NCI-H748 (cell line): ENCODE results near the gene ATP8B3.
A peak's percentile ranks its signal among the peaks of the same experiment; 100 is the strongest.

Experiments
- DNase-seq: peaks from one replicate; lab custom pipeline; 2025; ENCODE audit not compliant: unreplicated experiment; lab: John Stamatoyannopoulos, UW

The ATP8B3 gene

GRCh38 chr19:1757468-1758230 lies 54.4 kb downstream of the ATP8B3 start:
- no peak for DNase-seq

- DNase-seq: peak; percentile 16
Measured at GRCh38 chr19:1756705-1757465, 55.2 kb downstream of the ATP8B3 start.

DNA sequence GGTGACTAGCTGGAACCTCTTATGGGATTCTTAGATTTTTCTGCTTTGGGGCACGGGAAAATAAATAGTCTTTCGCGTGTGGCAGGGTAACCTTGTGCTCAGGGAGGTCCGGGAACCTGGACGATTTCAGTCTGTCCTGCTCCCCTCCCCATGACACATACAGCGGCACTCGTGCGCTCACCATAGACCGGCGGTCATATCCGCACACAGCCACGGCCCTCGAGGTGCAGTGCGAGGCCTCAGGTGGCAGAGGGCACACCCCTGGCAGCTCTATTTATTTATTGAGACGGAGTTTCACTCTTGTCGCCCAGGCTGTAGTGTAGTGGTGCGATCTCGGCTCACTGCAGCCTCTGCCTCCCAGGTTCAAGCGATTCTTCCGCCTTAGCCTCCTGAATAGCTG lies 55.8 kb downstream of the ATP8B3 start:
- DNase-seq: no peak

GRCh38 chr19:1755467-1756171 lies 56.5 kb downstream of the ATP8B3 start:
- DNase-seq: peak; percentile 11

DNA sequence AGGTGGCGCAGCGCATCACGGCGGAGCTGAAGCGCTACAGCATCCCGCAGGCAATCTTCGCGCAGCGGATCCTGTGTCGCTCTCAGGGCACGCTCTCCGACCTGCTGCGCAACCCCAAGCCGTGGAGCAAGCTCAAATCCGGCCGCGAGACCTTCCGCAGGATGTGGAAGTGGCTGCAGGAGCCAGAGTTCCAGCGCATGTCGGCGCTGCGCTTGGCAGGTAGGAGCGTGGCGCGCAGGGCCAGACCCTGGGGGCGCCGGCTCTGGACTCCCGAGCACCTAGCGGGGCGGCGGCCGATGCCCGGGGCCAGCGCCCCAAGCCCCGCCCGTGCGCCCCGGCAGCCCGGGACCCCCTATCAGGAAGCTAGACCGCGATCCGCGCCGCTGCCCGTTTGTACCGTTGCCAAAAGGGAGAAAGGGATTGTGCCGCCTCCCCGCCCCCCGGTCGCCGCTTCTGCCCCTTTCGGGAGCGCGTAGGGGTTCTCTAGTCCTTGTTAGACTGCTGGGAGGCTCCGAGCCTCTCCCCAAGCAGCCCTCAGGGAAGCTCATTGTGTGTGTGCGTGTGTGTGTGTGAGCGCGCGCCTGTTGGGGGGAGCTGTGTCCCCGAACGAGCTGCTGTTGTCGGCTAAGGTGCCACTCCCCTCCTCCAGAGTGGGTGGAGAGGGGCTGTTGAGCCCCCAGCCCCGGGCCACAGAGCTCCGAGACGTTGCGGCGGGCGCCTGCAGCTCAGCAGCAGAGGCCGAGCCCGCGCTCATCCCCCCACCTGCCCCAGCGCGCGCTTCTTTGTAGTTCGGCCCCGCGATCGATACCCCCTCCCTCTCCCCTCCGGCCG lies 57.2 kb downstream of the ATP8B3 start:
- DNase-seq: peak; percentile 50

DNA sequence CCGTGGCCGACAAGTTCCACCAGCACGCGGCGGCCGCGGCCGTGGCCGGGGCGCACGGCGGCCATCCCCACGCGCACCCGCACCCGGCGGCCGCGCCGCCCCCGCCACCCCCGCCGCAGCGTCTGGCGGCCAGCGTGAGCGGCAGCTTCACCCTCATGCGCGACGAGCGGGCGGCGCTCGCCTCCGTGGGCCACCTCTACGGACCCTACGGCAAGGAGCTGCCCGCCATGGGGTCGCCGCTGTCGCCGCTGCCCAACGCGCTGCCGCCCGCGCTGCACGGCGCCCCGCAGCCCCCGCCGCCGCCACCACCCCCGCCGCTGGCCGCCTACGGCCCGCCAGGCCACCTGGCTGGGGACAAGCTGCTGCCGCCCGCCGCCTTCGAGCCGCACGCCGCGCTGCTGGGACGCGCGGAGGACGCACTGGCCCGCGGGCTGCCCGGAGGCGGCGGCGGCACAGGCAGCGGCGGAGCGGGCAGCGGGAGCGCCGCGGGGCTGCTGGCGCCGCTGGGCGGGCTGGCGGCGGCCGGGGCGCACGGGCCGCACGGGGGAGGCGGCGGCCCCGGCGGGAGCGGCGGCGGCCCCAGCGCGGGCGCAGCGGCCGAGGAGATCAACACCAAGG lies 57.9 kb downstream of the ATP8B3 start:
- DNase-seq: no peak

GRCh38 chr19:1752757-1753728 lies 59.0 kb downstream of the ATP8B3 start, which contains the start of gene ONECUT3:
Gene ONECUT3 (plus strand): TSS chr19:1753506. CDS start chr19:1753663, 157 bp downstream.
- peak; percentile 35 for DNase-seq

DNA sequence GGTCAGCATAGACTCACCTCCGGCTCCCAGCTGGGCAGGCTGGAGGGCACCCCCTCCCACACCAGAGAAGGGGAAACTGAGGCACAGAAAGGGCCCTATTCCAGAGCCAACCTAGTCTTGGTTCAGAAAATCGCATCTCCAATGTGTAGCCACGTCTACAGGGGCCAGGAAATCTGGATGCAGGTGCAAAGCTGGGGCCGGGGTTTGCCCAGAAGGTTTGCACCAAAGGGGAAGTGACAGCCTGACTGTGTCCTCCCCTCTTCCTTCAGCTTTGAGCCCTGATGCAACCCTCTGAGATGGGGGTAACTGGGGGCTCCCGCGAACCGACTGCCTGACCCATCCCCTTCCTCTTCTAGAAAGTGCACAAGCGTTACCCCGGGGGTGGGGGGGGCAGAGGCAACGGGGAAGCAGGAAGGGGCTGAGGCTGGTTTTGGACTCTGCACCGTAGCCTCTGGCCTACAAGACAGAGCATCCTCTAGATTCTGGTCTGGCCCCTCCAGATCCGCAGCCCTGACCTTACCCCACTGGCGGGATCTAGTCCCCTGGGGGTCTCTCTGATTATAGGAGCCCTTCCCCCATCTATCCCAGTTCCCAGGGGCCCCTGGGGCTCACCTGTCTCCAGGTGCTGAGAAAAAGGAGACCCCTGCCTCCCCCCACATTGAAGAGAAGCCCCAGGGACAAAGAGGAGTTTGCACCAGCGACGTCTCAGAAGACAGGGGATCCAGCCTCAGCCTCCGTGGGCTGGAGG lies 59.9 kb downstream of the ATP8B3 start:
- no peak for DNase-seq

- DNase-seq: no peak
Measured at GRCh38 chr19:1751367-1752008, 60.6 kb downstream of the ATP8B3 start.

DNA sequence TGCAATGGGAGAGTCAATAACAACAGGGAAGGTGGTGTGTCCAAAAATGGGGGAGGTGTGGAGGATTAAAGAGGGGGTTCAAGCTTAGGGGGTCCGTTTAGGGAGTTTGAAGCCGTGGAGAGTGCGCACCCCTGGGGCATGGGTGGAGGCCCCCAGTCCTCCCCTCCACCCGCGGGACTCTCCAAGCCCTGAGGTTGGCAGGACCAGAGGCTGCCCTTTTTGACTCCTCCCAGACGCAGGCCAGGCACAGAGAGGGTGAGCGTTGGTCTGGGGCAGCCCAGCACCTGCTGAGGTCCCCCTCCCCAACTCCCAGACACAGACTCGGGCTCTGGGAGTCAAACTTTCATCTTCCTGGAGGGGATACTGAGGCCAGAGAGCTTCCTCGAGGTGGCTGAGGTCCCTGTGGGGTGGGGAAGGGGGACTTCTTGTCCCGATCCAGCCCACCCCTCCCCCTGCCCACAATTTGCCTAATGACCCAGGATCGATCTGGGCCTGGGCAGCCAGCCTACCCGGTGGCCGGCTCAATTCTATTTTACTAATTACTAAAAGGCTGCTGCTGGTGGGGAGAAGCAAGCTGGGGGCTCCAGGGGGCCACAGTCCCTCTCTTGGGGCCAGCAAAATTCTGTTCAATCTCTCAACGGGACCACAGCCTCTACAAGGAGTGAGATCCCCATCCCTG lies 61.6 kb downstream of the ATP8B3 start:
- no peak for DNase-seq

GRCh38 chr19:1749373-1750342 lies 62.4 kb downstream of the ATP8B3 start:
- no peak for DNase-seq

DNA sequence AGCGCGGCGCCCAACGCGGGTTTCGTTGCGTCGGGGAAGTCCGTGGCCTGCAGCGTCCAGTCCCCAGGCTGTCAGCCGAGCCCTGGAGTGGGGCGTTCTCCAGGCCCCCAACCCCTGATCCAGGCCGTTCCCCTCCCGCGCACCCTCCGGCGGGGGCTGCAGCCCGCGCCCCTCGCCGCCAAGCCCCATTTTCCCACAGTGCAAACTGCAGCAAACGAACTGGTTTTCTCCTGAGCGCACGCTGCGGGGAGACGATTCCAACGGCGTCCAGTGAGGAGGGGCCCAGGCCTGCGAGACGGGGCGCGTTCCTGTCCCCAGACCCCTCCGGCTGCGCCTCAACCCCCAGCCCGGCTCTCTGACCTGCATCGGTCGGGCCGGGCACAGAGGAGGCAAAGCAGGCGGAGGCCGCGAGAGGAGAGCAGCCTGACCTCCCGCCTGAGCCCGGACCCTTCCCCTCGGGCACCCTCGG lies 63.2 kb downstream of the ATP8B3 start:
- DNase-seq: no peak

GRCh38 chr19:1748115-1748872 lies 63.8 kb downstream of the ATP8B3 start:
- peak; percentile 14 for DNase-seq

- DNase-seq: no peak
Measured at GRCh38 chr19:1747285-1748114, 64.6 kb downstream of the ATP8B3 start.
